Measurements from ENCODE around the gene CIC.

The CIC gene

DNA sequence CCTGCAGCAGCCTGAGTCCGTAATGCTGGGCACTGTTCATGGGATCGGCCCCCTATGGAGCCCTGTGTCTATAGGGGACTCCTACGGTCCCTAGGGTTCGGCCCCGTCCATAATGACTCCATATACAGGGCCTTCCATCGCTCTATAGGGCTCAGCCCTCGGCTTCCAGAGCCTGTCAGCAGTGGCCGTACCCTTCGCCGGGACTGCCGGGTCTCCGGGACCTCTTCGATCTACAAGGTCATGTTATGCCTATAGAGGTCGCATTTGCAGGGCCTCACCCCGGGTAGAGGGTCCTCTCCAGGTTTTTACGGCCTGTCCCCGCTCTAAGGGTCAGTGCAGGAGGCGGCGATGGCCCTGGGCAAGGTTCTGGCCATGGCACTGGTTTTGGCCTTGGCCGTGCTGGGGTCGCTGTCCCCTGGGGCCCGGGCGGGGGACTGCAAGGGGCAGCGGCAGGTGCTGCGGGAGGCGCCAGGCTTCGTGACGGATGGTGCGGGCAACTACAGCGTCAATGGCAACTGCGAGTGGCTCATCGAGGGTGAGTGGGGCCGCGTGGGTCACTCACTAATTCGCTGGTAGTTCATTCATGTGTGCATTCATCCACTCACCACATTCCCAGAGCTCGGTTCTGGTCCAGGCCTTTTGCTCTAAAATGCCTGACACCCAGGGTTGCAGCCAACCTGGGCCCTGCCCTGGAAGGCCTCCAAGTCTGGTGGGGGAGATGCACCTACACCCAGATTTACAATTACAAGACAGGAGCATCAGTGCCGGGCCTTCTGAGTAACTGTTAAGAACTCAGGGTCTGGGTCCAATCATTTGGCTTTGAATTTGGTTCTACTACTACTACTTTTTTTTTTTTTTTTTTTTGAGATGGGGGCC lies 57.1 kb downstream of the CIC start:
- peaks cover 19 to 25% of the 10 kb centered on the region in 2 experiments for H3K4me1 ChIP-seq (ENCODE audit: control insufficient read depth in 1 of 2, insufficient read depth in 1 of 2, low read depth in 1 of 2, low read length in 1 of 2)
- H3K27ac ChIP-seq: peak overlapping the region; percentile 78
- peak overlapping the region; percentile 86 to 95 for H3K4me3 ChIP-seq (ENCODE audit: low read depth in 1 of 2, low read length in 1 of 2)
- H3K27me3 ChIP-seq: peaks cover 41% of the 10 kb centered on the region
- no peaks in the 10 kb centered on the region for H3K9me3 ChIP-seq
- H3K36me3 ChIP-seq: no peaks in the 10 kb centered on the region
- TF ChIP-seq, protein P1, sequence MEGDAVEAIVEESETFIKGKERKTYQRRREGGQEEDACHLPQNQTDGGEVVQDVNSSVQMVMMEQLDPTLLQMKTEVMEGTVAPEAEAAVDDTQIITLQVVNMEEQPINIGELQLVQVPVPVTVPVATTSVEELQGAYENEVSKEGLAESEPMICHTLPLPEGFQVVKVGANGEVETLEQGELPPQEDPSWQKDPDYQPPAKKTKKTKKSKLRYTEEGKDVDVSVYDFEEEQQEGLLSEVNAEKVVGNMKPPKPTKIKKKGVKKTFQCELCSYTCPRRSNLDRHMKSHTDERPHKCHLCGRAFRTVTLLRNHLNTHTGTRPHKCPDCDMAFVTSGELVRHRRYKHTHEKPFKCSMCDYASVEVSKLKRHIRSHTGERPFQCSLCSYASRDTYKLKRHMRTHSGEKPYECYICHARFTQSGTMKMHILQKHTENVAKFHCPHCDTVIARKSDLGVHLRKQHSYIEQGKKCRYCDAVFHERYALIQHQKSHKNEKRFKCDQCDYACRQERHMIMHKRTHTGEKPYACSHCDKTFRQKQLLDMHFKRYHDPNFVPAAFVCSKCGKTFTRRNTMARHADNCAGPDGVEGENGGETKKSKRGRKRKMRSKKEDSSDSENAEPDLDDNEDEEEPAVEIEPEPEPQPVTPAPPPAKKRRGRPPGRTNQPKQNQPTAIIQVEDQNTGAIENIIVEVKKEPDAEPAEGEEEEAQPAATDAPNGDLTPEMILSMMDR (IDR thresholded peaks at IDR 0.05): no peak

DNA sequence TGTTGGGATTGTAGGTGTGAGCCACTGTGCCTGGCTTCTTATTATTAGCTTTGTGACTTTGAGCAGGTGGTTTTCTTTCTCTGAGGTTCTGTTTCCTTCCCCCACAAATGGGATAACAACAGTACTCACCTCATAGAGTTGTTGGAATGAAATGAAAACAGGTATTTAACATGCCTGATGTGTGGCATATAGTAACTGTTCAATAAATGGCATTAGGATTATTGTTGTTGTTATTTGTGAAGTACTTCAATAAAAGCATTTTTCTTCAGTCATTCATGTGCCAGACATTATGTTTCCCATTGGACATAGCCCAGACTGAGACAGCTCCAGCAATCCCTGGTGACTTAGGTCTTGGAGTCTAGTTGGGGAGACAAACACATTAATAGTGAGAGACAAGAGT lies 57.9 kb downstream of the CIC start:
- TF ChIP-seq, protein P1 (IDR thresholded peaks at IDR 0.05): no peak
- no peak overlapping the region for H3K4me3 ChIP-seq (ENCODE audit: low read depth in 1 of 2, low read length in 1 of 2)
- no peaks in the 10 kb centered on the region for H3K36me3 ChIP-seq
- no peak overlapping the region for H3K27ac ChIP-seq
- H3K4me1 ChIP-seq (ENCODE audit: control insufficient read depth in 1 of 2, insufficient read depth in 1 of 2, low read depth in 1 of 2, low read length in 1 of 2): peaks cover 19 to 25% of the 10 kb centered on the region in 2 experiments
- no peaks in the 10 kb centered on the region for H3K9me3 ChIP-seq
- H3K27me3 ChIP-seq: peaks cover 32% of the 10 kb centered on the region

DNA sequence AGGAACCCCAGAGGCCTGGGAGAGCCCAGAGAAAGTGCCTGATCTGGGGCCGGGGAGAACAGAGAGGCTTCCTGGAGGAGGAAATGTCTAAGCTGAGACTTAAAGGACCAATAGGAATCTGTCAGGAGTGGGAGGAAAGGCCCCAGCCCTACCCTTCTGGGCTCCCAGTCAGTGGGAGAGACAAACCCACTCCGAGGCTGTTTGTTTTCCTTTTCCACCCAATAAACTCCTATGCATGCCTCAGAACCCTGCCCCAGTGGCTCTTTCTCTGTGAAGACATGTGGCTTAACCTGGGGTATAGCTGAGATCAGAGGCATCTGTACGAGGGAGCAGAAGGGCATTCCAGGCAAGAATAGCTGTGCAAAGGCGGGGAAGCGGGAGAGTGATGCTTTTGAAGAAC lies 58.3 kb downstream of the CIC start:
- H3K4me1 ChIP-seq (ENCODE audit: control insufficient read depth in 1 of 2, insufficient read depth in 1 of 2, low read depth in 1 of 2, low read length in 1 of 2): peaks cover 19 to 25% of the 10 kb centered on the region in 2 experiments
- H3K4me3 ChIP-seq (ENCODE audit: low read depth in 1 of 2, low read length in 1 of 2): no peak overlapping the region
- no peaks in the 10 kb centered on the region for H3K9me3 ChIP-seq
- H3K36me3 ChIP-seq: no peaks in the 10 kb centered on the region
- H3K27ac ChIP-seq: no peak overlapping the region
- H3K27me3 ChIP-seq: peaks cover 28% of the 10 kb centered on the region
- TF ChIP-seq, protein P1 (IDR thresholded peaks at IDR 0.05): no peak

DNA sequence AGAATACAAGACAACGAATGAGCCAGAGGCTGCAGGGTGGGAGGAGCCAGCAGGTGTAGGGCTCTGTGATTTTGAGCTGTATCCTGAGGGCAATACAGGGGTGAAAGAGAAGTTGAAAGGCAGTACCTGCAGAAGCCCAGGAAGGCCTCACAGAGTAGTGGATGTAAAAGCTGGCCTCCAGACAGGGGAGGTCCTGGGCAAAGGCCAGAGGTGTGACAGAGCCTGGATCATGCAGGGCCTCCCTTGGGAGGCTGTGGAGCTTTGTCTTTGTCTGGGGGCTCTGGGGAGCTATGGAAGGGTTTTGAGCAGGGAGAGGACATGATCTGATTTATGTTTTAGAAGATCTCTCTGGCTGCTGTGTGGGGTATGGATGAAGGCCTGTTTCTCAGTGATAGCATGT lies 59.1 kb downstream of the CIC start:
- no peak overlapping the region for H3K27ac ChIP-seq
- peaks cover 19 to 25% of the 10 kb centered on the region in 2 experiments for H3K4me1 ChIP-seq (ENCODE audit: control insufficient read depth in 1 of 2, insufficient read depth in 1 of 2, low read depth in 1 of 2, low read length in 1 of 2)
- no peak overlapping the region for H3K4me3 ChIP-seq (ENCODE audit: low read depth in 1 of 2, low read length in 1 of 2)
- H3K9me3 ChIP-seq: no peaks in the 10 kb centered on the region
- peaks cover 21% of the 10 kb centered on the region for H3K27me3 ChIP-seq
- H3K36me3 ChIP-seq: no peaks in the 10 kb centered on the region
- TF ChIP-seq, protein P1 (IDR thresholded peaks at IDR 0.05): no peak

DNA sequence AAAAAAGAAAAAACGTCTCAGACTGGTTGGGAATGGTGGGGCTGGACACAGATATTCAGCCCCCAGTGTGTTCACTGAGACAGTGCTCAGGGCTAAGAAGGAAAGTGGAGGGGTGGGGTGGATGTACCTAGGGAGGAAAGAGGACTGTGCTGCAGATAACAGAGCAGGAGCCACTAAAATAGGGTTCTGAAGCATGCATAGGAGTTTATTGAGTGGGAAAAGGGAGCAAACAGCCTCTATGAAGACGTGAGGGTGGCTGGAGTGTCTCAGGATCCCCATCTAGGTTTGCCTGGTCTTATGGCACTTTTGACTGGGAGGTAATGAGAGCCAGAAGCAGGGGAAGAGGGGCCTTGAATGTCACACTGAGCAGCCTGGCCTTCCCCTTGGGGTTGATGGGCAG lies 59.8 kb downstream of the CIC start:
- Histone ChIP-seq H3K27me3 (peaks cover 13% of the 10 kb centered on the region), H3K27ac (no peak overlapping the region), H3K36me3 (no peaks in the 10 kb centered on the region), H3K4me1 (ENCODE audit: control insufficient read depth in 1 of 2, insufficient read depth in 1 of 2, low read depth in 1 of 2, low read length in 1 of 2) (peaks cover 19 to 22% of the 10 kb centered on the region in 2 experiments), H3K9me3 (no peaks in the 10 kb centered on the region), H3K4me3 (ENCODE audit: low read depth in 1 of 2, low read length in 1 of 2) (no peak overlapping the region)
- TF ChIP-seq, protein P1 (IDR thresholded peaks at IDR 0.05): no peak

All from neutrophil (primary cell).